NCI-H526 treated with DMSO at 0.1 percent for 48 hours (cell line): ENCODE measurements around the gene TNFRSF21.
"Not testable (repeated sequence)": the region's sequence is repeated elsewhere in the genome, so short reads cannot be mapped to it uniquely, and the experiment has no call there.

Source experiments
- DNase-seq: peaks from one replicate; lab custom pipeline; 2025; lab: John Stamatoyannopoulos, UW

TNFRSF21 gene

GRCh38 chr6:47323321-47323720, 13.6 kb upstream of the TNFRSF21 start:
- DNase-seq, result no peak

GRCh38 chr6:47321577-47321976, 11.9 kb upstream of the TNFRSF21 start:
- no peak for DNase-seq

- DNase-seq, result no peak
Observed at GRCh38 chr6:47319867-47320266, 10.2 kb upstream of the TNFRSF21 start.

- DNase-seq, result no peak
Observed at GRCh38 chr6:47319382-47319781, 9.7 kb upstream of the TNFRSF21 start.

- DNase-seq, result no peak
Observed at GRCh38 chr6:47318236-47318989, 8.7 kb upstream of the TNFRSF21 start.

- not testable (repeated sequence) for DNase-seq
Observed at GRCh38 chr6:47315181-47315580, 5.5 kb upstream of the TNFRSF21 start.

GRCh38 chr6:47310131-47310480, 401 bp upstream of the TNFRSF21 start:
- DNase-seq, result no peak

- no peak for DNase-seq
Observed at GRCh38 chr6:47308552-47309290, 984 bp downstream of the TNFRSF21 start.

GRCh38 chr6:47308198-47308517, 1.5 kb downstream of the TNFRSF21 start:
- DNase-seq, result peak; percentile 4

- no peak for DNase-seq
Observed at GRCh38 chr6:47307362-47308197, 2.1 kb downstream of the TNFRSF21 start.

GRCh38 chr6:47306887-47307286, 2.8 kb downstream of the TNFRSF21 start:
- no peak for DNase-seq

- DNase-seq, result no peak
Observed at GRCh38 chr6:47303861-47304260, 5.8 kb downstream of the TNFRSF21 start.

- no peak for DNase-seq
Observed at GRCh38 chr6:47303342-47303741, 6.4 kb downstream of the TNFRSF21 start.

- DNase-seq, result no peak
Observed at GRCh38 chr6:47302043-47302442, 7.7 kb downstream of the TNFRSF21 start.

GRCh38 chr6:47301441-47301840, 8.3 kb downstream of the TNFRSF21 start:
- DNase-seq, result no peak

- no peak for DNase-seq
Observed at GRCh38 chr6:47300417-47300816, 9.3 kb downstream of the TNFRSF21 start.

- no peak for DNase-seq
Observed at GRCh38 chr6:47299965-47300364, 9.7 kb downstream of the TNFRSF21 start.

- no peak for DNase-seq
Observed at GRCh38 chr6:47298475-47298874, 11.2 kb downstream of the TNFRSF21 start.

GRCh38 chr6:47294990-47295389, 14.7 kb downstream of the TNFRSF21 start:
- no peak for DNase-seq

GRCh38 chr6:47292944-47293343, 16.8 kb downstream of the TNFRSF21 start:
- DNase-seq, result no peak

- no peak for DNase-seq
Observed at GRCh38 chr6:47292027-47292426, 17.7 kb downstream of the TNFRSF21 start.

- DNase-seq, result no peak
Observed at GRCh38 chr6:47290124-47290834, 19.4 kb downstream of the TNFRSF21 start.
